ENCODE results near the gene ACAD9. TPM values are rescaled to one million over a fixed set of nuclear protein-coding genes. Genes with fewer than 3 reads are reported as not detected.
A peak's percentile ranks its signal among the peaks of the same experiment; 100 is the strongest.
"Not testable (repeated sequence)": the region's sequence is repeated elsewhere in the genome, so short reads cannot be mapped to it uniquely, and the experiment has no call there.

ACAD9 gene
- total and polyA plus RNA-seq, 2 of the 13 experiments (the other 11 are each of a cell fraction or from before 2014, with no cell fraction given): 15.3 to 38.2 TPM

DNA sequence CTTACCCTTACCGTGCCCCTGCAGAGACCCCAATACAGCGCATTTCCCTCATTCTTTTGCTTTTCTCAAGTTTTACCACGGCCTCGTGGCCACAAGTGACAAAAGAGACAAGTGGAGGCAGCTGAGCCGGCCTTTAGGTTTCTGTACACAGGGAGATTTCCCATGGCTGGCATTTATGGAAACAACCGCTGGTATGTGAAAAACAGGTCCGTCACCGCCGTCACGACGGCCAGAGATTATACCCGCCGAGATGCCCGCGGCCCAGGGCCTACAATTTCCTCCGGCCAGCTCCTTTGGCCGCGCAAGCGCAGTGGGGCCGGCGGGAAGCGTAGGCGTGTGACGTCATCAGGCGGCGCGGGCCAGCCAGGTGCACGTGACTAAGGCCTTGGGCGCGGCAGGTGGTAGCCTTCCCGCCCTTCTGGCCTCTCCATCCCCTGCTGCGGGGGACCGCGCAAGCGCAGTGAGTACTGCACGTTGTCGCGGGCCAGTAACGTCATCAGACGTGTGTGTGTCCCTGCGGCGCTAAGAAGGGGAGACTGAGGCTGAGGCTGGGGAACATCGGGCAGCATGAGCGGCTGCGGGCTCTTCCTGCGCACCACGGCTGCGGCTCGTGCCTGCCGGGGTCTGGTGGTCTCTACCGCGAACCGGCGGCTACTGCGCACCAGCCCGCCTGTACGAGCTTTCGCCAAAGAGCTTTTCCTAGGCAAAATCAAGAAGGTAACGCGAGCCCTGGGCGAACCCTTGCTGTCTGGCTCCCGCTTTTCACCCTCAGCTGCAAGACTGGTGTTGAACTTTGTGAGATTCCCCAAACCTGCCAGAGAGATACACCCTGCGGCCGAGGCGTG, at the start of gene ACAD9 (continued):
- TF ChIP-seq, protein P1, sequence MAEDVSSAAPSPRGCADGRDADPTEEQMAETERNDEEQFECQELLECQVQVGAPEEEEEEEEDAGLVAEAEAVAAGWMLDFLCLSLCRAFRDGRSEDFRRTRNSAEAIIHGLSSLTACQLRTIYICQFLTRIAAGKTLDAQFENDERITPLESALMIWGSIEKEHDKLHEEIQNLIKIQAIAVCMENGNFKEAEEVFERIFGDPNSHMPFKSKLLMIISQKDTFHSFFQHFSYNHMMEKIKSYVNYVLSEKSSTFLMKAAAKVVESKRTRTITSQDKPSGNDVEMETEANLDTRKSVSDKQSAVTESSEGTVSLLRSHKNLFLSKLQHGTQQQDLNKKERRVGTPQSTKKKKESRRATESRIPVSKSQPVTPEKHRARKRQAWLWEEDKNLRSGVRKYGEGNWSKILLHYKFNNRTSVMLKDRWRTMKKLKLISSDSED (CRISPR knock-in tag; IDR thresholded peaks at IDR 0.05): peak; percentile 94; the same call in 1 of the 2 replicates
- TF ChIP-seq ZKSCAN8 (CRISPR knock-in tag; IDR thresholded peaks at IDR 0.05; ENCODE audit: borderline replicate concordance): no peak

DNA sequence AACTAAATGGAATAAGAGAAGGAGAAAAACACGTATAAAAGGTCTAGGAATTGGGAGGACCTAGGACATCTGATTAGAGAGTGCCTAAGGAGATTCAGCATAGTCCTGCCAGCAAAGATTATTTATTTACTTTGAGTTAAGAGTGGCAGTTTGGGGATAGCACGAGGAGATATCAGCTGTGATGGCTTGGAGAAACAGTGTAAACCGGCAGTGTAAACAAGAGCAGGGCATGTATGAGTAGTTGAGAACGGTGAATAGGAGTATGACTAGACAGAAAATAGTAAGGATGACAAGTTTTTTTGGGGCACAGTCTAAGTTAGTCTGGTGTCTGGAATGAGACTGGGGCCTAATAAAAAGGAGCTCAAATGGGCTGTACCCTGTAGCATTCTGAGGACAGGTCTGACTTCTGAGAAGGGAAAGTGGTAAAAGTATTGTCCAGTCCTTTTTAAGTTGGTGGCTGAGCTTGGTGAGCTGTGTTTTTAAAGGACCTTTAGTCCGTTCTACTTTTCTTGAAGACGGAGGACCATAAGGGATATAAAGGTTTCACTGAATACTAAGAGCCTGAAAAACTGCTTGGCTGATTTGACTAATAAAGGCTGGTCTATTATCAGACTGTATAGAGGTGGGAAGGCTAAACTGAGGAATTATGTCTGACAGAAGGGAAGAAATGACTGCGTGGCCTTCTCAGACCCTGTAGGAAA, 49.3 kb upstream of the ACAD9 start:
- H3K27ac ChIP-seq (ENCODE audit: extremely low read length, insufficient read depth, low read length); H3K9ac ChIP-seq (ENCODE audit: insufficient read depth, low read depth, low read length); BruUV-seq (replicated peaks); intact Hi-C loops (cut with micrococcal nuclease; ENCODE audit: unreplicated experiment); H3K4me3 ChIP-seq (replicated peaks in 1 of 3; ENCODE audit: insufficient read depth in 1 of 3, low read depth in 2 of 3, low read length in 3 of 3); ATAC-seq; in situ Hi-C loops (cut with HindIII; ENCODE audit: extremely low pct_ligation_motif_present, low pct_unique_long_range_greater_than_20kb); FAIRE-seq; H4K20me1 ChIP-seq (ENCODE audit: insufficient read depth, low read length); H3K4me2 ChIP-seq (ENCODE audit: low read depth, low read length); DNase-seq (ENCODE audit: low spot score); POLR2A ChIA-PET; H3K9me3 ChIP-seq (ENCODE audit: low read length); CTCF ChIA-PET (ENCODE audit: low intra/inter-chr PET ratio, low total read pairs); H3K36me3 ChIP-seq (replicated peaks in 1 of 2; ENCODE audit: control insufficient read depth in 1 of 2, insufficient read depth in 2 of 2, low read length in 2 of 2); H3K4me1 ChIP-seq (ENCODE audit: insufficient read depth, low read length); H3K27me3 ChIP-seq (ENCODE audit: control insufficient read depth in 1 of 2, insufficient read depth in 2 of 2, low read length in 2 of 2); H2AFZ ChIP-seq (ENCODE audit: low read length); H3K79me2 ChIP-seq (ENCODE audit: insufficient read depth, low read length); TF ChIP-seq FOXA1 (CRISPR knock-in tag; IDR thresholded peaks at IDR 0.05): not testable (repeated sequence)
- 0 out of 2 replicates have a peak, but pooled peaks have one; percentile 24 for TF ChIP-seq FOXA1 (IDR thresholded peaks at IDR 0.05)
- 37% methylated on average over 7 of the region's 7 CpGs for WGBS (ENCODE audit: low lambda C conversion rate)

DNA sequence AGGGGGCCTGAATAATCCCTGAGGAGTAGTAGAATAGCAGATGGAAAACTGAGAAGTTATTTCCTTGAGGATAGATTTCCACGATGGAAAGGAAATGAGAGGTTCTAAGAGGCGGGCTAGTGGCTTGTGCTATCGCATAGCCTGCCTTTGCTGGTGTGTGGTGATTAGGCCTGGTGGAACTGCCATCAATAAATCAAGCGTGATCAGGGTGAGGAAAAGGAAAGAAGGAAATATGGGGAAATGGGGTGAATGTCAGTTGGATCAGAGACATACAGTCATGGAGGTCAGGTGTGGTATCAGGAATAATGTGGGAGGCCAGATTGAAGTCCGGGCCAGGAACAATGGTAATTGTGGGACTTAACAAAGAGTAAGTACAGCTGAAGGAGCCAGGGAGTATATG, 48.7 kb upstream of the ACAD9 start:
- H4K20me1 ChIP-seq (ENCODE audit: insufficient read depth, low read length); CTCF ChIA-PET (ENCODE audit: low intra/inter-chr PET ratio, low total read pairs); H3K27ac ChIP-seq (ENCODE audit: extremely low read length, insufficient read depth, low read length); intact Hi-C loops (cut with micrococcal nuclease; ENCODE audit: unreplicated experiment); H3K79me2 ChIP-seq (ENCODE audit: insufficient read depth, low read length); POLR2A ChIA-PET; H3K4me3 ChIP-seq (replicated peaks in 1 of 3; ENCODE audit: insufficient read depth in 1 of 3, low read depth in 2 of 3, low read length in 3 of 3); H2AFZ ChIP-seq (ENCODE audit: low read length); FAIRE-seq; H3K4me2 ChIP-seq (ENCODE audit: low read depth, low read length); ATAC-seq; DNase-seq (ENCODE audit: low spot score); H3K36me3 ChIP-seq (replicated peaks in 1 of 2; ENCODE audit: control insufficient read depth in 1 of 2, insufficient read depth in 2 of 2, low read length in 2 of 2); in situ Hi-C loops (cut with HindIII; ENCODE audit: extremely low pct_ligation_motif_present, low pct_unique_long_range_greater_than_20kb); H3K9me3 ChIP-seq (ENCODE audit: low read length); H3K4me1 ChIP-seq (ENCODE audit: insufficient read depth, low read length); H3K27me3 ChIP-seq (ENCODE audit: control insufficient read depth in 1 of 2, insufficient read depth in 2 of 2, low read length in 2 of 2); BruUV-seq (replicated peaks); H3K9ac ChIP-seq (ENCODE audit: insufficient read depth, low read depth, low read length): not testable (repeated sequence)
- WGBS (ENCODE audit: low lambda C conversion rate): 89% methylated on average over 5 of the region's 5 CpGs

DNA sequence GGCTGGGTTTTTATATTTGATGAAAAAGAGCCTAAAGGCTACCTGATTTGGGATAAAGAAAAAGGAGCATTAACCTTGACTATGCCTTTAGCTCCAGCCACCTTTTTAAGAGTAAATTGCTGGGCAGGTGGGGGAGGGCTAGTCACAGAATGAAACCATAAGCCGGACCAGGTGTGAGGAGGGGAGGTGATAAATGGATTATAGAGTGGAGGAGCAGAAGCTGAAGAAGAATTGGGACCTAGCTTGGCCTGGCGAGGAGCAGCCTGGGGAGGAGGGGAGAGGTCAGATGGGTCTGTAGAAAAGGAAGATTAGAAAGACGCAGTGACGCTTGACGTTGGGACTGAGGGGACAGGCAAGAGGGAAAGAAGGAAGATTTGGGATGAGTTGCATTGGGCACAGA, 46.4 kb upstream of the ACAD9 start:
- CTCF ChIA-PET (ENCODE audit: low intra/inter-chr PET ratio, low total read pairs); H2AFZ ChIP-seq (ENCODE audit: low read length); H3K9ac ChIP-seq (ENCODE audit: insufficient read depth, low read depth, low read length); H3K79me2 ChIP-seq (ENCODE audit: insufficient read depth, low read length); BruUV-seq (replicated peaks); H4K20me1 ChIP-seq (ENCODE audit: insufficient read depth, low read length); FAIRE-seq; H3K27ac ChIP-seq (ENCODE audit: extremely low read length, insufficient read depth, low read length); in situ Hi-C loops (cut with HindIII; ENCODE audit: extremely low pct_ligation_motif_present, low pct_unique_long_range_greater_than_20kb); H3K4me3 ChIP-seq (replicated peaks in 1 of 3; ENCODE audit: insufficient read depth in 1 of 3, low read depth in 2 of 3, low read length in 3 of 3); POLR2A ChIA-PET; DNase-seq (ENCODE audit: low spot score); H3K9me3 ChIP-seq (ENCODE audit: low read length); H3K4me2 ChIP-seq (ENCODE audit: low read depth, low read length); H3K36me3 ChIP-seq (replicated peaks in 1 of 2; ENCODE audit: control insufficient read depth in 1 of 2, insufficient read depth in 2 of 2, low read length in 2 of 2); intact Hi-C loops (cut with micrococcal nuclease; ENCODE audit: unreplicated experiment); ATAC-seq; H3K4me1 ChIP-seq (ENCODE audit: insufficient read depth, low read length): not testable (repeated sequence)
- WGBS (ENCODE audit: low lambda C conversion rate): 69% methylated on average over 5 of the region's 5 CpGs
- H3K27me3 ChIP-seq (ENCODE audit: control insufficient read depth in 1 of 2, insufficient read depth in 2 of 2, low read length in 2 of 2): peaks cover 2 to 11% of the 10 kb centered on the region in 2 experiments; a peak in 3 of 5 replicates

All from HepG2 (cell line).